Measurements from ENCODE around the gene FSCN2.

The FSCN2 gene

DNA sequence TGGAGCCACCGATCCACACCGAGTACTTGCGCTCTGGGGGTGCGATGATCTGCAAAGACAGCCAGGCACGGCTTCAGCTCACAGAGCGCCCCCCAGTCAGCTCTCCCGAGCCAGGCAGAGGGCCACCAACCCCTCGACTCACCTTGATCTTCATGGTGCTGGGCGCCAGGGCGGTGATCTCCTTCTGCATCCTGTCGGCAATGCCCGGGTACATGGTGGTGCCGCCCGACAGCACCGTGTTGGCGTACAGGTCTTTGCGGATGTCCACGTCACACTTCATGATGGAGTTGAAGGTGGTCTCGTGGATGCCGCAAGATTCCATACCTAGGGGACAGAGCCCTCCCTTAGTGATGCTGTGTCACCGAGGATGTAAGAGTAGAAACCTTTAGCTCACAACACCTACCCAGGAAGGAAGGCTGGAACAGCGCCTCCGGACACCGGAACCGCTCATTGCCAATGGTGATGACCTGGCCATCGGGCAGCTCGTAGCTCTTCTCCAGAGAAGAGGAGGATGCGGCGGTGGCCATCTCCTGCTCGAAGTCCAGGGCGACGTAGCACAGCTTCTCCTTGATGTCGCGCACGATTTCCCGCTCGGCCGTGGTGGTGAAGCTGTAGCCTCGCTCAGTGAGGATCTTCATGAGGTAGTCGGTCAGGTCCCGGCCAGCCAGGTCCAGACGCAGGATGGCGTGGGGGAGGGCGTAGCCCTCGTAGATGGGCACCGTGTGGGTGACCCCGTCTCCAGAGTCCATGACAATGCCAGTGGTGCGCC is 17.2 kb upstream of the FSCN2 start:
- in situ Hi-C loops (cut with MboI; ENCODE audit: low sequenced_read_pairs) = no loop called here

DNA sequence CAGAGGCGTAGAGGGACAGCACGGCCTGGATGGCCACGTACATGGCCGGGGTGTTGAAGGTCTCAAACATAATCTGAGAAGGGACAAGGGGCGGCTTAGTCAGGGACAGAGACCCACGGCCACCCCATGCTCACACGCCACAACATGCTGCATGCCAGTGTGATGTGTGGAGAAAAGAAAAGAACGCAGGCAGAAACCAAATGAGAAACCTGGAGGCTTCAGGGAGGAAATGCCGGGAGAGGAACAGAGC is 16.7 kb upstream of the FSCN2 start:
- in situ Hi-C loops (cut with MboI; ENCODE audit: low sequenced_read_pairs) = no loop called here

DNA sequence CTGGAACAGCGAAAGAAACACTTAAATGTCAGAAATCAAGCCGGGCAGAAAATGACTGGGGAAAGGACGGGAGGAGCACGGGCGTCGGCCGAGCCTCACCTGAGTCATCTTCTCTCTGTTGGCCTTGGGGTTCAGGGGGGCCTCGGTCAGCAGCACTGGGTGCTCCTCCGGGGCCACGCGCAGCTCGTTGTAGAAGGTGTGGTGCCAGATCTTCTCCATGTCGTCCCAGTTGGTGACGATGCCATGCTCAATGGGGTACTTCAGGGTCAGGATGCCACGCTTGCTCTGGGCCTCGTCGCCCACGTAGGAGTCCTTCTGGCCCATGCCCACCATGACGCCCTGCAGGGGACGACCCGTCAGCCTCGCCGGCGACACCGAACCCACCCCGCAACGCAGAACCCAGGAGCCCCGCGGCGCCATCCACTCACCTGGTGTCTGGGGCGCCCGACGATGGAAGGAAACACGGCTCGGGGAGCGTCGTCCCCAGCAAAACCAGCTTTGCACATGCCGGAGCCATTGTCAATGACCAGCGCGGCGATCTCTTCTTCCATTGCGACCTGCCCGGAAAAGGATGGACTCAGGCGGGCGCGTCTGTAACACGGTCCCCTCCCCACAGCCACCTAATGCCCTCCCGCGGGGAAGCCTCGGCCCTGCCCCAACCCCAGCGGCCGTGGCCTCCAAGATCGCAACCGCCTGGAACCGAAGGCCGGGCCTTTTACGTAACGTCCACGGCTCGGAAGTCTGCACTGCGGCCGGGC is 16.2 kb upstream of the FSCN2 start:
- in situ Hi-C loops (cut with MboI; ENCODE audit: low sequenced_read_pairs) = no loop called here

DNA sequence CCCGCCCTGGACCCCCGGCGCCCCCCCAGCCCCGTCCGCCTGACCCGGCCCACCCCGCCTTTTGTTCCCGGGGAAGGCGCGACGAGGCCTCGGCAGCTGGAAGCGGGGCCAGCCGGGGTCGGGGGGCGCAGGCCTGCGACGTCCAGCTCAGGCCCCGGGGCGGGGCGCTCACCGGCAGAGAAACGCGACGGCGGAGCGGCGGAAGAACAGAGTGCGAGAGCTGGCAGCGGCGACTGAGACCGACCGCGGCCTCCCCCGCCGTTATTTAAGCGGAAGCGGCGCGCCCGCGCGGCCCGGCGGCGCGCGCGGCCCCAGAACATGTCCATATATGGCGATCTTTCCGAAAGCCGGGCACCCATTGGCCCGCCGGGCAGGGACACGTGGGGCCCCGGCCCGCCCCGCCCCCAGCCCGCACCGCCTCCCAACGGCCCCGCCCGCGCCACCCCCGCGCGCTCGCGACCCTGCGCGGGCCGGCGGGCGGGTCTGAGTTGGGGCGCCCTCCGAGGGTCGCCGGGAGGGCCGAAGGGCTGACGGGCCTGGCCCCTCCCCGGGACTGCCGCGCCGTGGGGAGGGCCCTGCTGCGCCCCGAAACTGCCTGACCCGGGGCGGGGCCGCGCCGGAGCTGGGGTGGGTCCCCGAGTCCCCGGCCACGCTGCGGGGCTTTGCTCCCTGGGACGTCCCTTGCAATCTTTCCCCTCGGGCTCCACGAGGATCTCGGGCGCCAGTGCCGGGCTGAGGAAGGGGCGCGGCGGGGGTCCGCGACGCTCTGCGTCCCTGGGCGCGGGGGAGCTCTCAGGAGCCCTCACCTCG is 15.4 kb upstream of the FSCN2 start, which contains the start of gene ACTG1:
TSS of gene ACTG1 (minus strand) at position 238 of the 810 bp plus-strand sequence. CDS start 445 bp downstream, outside the sequence.
- in situ Hi-C loops (cut with MboI; ENCODE audit: low sequenced_read_pairs) = no loop called here

DNA sequence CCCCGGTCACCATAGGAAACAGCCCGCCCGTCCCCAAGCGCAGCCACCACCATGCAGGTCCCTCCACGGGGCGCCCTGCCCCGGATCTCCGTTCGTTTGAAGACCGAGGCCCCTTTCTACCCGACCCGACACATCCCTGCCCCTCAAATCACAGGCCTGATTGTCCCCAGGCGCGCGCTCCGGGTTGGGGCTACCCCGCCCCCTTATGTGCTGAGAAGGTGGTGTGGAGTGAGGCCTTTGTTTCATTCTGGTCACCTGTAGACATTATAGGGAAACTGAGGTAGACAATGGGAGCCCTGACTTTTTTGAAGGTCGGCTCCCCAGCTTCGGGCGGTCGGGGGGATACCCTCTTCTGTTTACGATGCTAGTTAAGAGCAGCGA is 14.8 kb upstream of the FSCN2 start:
- in situ Hi-C loops (cut with MboI; ENCODE audit: low sequenced_read_pairs) = no loop called here

DNA sequence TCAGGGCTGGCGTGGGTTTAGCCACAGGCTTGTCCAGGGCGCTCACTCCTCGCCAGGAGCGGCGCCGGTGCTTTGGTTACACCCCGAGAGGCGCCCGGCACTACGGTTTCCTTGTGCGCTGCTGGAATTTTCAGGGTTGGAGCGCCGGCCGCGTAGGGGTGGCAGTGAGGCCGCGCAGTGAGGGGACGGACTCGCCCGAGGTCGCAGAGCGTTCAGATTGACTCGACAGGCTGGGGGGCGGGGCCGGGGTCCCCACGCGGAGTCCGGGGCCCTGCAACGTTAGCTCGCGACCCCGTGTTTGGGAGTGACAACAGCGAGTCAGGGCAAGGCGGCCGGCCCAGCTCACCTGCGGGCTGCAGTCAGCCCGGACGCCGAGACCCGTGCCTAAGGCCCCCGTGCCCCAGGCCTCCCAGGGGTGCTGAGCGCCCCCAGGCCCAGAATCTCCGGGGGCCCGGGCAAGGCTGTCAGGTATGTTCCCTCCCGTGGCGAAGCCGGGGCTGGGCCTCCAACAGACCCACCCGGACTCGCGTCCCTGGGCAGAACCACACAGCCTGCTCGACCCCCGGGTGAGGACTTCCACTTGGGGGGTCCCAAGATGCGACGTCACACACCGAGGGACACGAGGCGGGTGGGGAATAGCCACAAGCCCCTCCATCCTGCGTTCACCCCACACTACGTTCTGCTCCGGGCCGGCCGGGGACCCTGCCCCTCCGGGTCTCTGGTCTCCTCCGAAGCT is 14.3 kb upstream of the FSCN2 start:
- in situ Hi-C loops (cut with MboI; ENCODE audit: low sequenced_read_pairs) = no loop called here

DNA sequence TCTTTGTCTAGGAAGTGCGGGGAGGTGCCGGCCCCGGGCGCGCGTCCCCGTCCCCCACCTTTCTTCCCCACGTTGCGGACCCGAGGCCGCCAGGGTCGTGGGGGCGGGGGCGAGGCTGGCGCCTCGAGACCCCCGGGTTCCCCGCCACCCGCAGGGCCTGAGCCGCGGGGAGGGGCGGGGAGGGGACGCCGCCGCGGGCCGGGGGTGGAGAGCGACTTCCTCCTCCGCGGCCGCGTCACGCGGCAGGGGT is 13.8 kb upstream of the FSCN2 start:
- in situ Hi-C loops (cut with MboI; ENCODE audit: low sequenced_read_pairs) = no loop called here

DNA sequence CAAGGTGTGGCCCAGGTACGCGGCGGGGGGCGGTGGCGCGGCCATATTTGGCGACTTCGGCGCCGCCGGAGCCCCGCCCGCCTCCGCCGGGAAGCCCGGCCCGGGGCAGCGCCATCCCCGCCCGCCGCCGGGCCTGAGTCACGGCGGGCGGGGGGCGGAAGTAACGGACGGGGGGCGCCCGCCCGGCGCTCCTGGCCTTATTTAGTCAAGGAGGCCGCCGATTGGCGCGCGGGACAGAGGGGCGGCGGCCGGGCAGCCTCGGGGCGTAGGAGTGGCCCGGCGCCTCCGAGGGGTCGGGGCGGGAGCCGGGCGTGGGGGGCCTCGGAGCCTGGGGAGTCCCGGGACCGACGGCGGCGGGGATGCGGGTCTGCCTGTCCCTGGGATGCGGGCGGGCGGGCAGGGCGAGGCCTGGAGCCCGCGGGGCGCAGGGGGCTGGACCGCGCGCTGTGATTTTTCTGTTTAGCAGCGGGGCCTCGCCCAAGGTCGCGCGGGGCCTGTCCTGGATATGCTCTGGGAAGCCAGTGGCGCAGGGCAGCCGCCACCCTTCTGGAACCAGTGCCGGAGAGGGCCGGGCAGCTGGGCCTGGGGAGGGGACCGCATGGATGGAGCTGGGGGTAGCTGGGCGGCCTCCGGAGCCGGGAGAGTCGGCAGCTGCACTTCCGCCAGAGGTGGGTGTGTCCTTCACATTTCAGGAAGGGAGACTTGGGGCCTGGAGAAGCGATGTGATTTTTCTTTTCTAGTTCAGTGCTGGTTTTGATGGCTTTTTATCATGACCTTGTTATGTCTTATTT is 13.2 kb upstream of the FSCN2 start:
- in situ Hi-C loops (cut with MboI; ENCODE audit: low sequenced_read_pairs) = no loop called here

DNA sequence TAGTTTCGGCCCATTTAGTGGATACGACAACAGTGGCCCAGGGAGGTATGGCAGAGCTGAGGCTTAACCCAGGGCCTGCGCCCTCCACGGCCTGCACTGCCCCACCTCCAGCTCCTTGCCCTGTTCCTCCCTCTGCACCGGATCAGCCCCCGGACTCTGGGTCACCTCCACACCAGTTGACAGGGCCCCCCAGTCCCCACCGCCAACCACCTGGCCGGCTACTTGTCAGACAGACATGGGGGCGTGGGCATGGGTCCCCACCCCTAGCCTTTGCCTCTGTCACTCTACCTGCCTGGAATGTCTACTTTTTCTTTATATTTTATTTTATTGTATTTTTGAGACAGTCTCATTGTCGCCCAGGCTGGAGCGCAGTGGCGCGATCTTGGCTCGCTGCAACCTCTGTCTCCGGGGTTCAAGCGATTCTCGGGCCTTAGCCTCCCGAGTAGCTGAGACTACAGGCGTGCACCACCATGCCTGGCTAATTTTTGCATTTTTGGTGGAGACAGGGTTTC is 12.6 kb upstream of the FSCN2 start:
- in situ Hi-C loops (cut with MboI; ENCODE audit: low sequenced_read_pairs) = no loop called here

DNA sequence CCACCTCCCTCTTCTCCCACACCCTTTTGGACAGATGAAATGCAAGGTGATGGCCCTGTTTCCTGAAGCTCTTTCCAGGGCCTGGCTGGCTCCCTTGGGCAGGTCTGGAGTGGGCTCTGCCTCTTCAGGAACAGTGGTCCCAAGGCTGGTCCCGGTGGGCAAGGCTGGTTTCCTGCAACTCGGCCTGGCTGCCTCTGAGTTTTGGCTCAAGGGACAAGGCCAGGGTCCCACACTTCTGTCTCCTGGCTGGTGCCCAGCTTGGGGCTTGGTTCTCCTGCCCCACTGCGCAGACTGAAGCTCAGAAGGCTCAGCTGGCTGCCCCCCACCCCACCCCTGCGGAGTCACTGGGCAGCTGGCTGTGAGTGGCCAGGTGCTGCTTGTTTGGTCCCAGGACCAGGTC is 11.7 kb upstream of the FSCN2 start:
- in situ Hi-C loops (cut with MboI; ENCODE audit: low sequenced_read_pairs) = no loop called here

DNA sequence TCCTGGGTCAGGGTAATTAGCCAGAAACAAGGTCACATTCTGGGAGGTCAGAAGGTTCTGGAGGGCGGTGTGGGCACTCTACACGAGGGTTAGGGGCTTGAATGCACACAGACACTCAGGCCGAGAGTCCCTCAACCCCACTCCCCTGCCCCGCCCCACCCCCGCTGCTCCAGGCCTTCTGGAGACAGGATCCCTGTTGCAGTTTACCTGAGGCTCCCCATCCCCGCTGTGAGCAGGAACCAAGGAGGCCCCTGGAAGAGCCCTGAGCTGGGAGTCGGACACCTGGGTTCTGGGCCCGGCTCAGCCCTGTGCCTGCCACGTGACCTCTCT is 11.2 kb upstream of the FSCN2 start:
- in situ Hi-C loops (cut with MboI; ENCODE audit: low sequenced_read_pairs) = no loop called here

DNA sequence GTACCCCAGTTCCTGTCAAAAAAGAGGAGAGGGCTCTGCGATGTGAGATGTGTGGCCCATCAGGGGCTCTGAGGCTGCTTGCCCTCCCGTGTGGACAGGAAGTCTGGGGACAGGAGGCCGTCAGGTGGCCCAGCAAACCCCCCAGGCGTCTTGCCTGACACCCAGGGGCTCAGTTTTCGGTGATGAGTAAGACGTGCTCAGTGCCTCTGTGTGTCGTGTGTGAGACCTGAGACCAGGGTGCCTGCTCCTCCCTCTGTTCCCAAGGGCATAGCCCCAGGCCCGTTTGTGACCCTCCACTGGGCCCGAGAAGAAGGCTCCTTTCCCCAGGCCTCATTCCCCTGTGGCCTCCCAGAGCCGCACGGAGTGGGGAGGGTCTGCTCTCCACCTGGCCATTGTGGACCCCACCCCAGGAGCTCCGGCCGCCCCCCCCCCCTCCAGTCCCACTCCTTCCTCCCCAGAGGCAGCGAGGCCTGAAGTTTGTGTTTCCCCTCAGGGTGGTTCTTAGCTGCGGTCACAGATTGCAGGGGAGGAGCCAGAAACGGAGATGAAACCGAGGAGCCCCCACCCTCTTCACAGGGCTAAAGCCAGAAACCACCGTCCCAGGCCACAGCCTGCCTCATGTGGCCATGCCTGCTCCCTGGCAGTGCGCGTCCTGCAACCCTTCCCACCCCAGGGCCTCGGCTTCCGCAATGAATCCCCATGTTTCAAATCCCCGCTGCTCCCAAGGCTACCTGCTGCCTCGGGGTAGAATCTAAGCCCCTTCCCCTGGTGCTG is 10.7 kb upstream of the FSCN2 start:
- in situ Hi-C loops (cut with MboI; ENCODE audit: low sequenced_read_pairs) = no loop called here

DNA sequence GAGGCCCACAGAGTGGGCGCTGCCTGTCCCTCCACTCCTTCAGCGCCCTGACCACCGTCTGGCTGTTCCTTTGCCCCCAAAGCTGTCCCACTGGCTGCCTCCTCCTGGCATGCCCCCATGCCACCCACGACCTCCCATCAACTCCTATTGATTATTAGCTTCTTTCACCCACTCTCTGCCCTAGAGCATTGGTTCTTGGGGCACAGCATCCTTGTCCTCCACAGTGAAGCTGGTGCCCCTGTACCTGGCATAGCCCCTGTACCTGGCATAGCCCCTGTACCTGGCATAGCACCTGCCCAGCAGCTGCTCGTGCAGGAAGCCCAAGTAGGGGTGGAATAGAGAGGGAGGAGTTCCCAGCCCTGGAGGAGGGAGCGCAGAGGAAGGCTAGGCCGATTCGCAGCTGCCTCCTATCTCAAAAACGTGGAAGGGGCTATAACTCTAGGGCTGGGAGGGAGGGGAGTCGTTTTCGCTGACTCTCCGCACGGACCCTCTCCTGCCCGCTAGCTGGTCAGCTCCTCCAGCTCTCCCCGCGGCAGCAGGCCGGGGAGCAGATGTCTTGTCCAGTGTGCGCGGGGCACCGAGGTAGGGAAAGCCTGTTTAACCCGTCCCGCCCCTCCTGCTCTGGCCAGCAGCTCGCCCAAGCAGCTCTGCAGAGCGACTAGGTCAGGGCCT is 9.9 kb upstream of the FSCN2 start:
- in situ Hi-C loops (cut with MboI; ENCODE audit: low sequenced_read_pairs) = no loop called here

DNA sequence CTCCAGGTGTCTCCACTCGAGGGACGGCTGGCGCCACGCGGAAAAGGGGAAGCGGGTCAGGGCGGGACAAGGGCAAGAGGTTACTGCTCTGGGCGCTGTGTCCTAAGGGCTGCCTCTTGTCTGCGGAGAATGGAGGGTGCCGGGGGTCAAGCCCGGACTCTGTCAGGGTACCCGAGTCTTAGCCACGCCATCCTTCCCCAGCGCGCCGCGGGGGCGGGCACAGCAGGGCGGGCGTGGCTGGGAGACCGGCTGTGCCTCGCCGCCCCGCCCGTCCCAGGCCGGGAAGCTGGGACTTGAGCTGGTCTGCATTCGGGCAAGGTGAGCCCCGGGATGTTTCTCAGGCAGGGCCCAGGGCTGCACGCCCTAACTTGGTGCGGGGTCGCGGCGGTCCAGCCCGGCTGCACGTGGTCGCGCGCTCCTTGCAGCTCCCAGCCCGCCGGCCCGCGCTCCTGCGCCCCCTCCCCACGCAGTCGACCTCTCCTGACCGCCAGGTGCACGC is 9.3 kb upstream of the FSCN2 start:
- in situ Hi-C loops (cut with MboI; ENCODE audit: low sequenced_read_pairs) = no loop called here

DNA sequence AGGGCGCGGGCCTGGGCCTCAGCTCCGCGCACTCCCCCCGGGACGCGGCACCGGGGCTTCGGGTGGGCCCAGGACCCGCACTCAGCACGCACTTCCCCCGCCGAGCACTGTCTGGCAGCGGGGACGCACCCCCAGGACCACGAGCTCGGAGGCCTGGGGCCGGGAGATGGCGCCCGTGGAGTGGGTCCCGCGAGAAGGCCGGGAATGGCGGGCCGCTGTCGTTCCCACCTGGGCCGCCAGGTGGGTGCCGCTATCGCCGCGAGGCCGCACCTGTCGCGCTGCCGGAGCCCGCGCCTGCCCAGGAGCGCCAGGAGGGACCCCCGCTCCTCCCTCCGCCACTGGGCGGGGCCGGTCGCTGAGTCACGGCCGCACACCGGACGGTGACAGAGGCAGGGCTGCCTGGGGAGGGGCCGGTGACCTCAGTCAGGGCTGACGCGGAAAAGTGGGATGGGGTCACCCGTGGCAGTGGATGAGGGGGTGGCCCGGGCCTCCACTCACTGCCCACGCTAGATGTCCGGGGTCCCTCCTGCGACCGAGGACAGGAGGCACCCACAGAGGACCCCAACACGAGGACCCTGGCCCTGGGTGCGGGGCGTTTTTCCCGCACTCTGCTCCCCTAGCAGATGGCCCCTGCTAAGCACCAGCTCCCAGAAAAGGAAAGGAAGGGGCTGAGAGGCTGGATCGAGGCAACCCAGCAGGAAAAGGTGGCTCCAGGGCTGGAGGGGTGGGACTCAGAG is 8.7 kb upstream of the FSCN2 start:
- in situ Hi-C loops (cut with MboI; ENCODE audit: low sequenced_read_pairs) = no loop called here

DNA sequence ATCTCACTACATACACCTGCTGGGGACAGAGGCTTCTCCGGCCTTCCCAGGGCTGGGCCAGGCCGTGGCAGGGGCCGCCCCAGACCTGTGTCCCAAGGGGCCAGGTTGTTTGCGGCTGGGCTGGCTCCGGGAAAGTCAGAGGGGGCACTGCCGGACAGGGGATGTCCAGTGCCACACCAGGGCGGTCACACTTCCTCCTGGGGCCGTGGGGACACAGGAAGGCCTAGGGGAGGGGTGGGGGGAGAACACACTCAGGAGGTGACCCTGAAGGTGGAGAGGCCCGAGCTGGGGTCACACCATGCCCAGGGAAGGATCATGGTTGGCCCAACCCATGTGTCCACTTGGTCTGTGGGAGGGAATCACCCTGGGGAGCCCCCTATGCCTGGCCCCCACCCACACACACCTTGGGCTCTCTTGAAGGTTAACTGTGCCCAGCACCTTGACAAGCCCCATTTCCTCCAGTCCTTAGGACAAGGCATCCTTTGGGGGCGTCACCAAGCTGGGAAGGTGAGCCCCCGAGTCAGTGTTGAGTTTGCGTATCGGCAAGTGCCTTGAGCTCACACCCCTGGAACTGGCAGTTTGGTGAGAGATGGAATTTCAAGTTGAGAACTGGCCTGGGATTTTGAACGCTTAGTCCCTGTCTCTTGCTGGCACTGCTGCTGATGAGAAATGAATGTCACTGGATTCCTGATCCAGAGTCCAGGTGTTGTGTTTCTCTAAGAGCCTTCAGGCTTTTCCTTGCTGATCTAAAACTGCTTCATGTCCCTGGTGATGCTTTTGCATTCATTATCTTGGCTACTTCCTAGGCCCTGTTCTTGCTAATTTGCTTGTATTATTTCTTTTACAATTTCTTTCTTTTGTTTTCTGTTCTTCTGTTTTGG is 7.9 kb upstream of the FSCN2 start:
- in situ Hi-C loops (cut with MboI; ENCODE audit: low sequenced_read_pairs) = no loop called here

Data from HL-60/S4 treated with phorbol 12-myristate 13-acetate at 8.2 ng/mL for 4 days and 3 days (cell line).